Stimulated activated memory B cell treated with anti-CD40 and anti-IgM and Interleukin-4, amounts not matched to agents 10 μg/mL and 1 μg/mL and 100 μg/mL, for 72 hours (primary cell): Measurements from ENCODE around the gene RHEB.

Experiments used
- ATAC-seq: fragments of 150-1000 bp; cut with Tn5 transposase; 2 replicates; pipeline ENCODE4 v1.10.0; 2021
- H3K27ac Mint-ChIP-seq: one replicate; pipeline ENCODE4 v1.8.0; 2022; ENCODE audit warnings: mild to moderate bottlenecking, mixed read lengths
- H3K27me3 Mint-ChIP-seq: one replicate; pipeline ENCODE4 v1.8.0; 2022; ENCODE audit warnings: mixed read lengths
- H3K36me3 Mint-ChIP-seq: one replicate; pipeline ENCODE4 v1.8.0; 2022; ENCODE audit warnings: mixed read lengths
- H3K4me1 Mint-ChIP-seq: one replicate; pipeline ENCODE4 v1.8.0; 2022; ENCODE audit warnings: mixed read lengths
- H3K4me3 Mint-ChIP-seq: one replicate; pipeline ENCODE4 v1.8.0; 2022; ENCODE audit warnings: mild to moderate bottlenecking, moderate library complexity, mixed read lengths
- H3K9me3 Mint-ChIP-seq: one replicate; pipeline ENCODE4 v1.8.0; 2022; ENCODE audit warnings: mixed read lengths

Gene RHEB

GRCh38 chr7:151481650-151482505, 37.8 kb downstream of the RHEB start:
- Mint-ChIP-seq H3K27ac (no peak overlapping the region), H3K9me3 (no peaks in the 10 kb centered on the region), H3K27me3 (no peaks in the 10 kb centered on the region), H3K4me1 (peaks cover 34% of the 10 kb centered on the region), H3K36me3 (peaks cover 65% of the 10 kb centered on the region), H3K4me3 (no peak overlapping the region)
- ATAC-seq = no peak

- peaks cover 28% of the 10 kb centered on the region for H3K4me1 Mint-ChIP-seq
- no peaks in the 10 kb centered on the region for H3K27me3 Mint-ChIP-seq
- no peaks in the 10 kb centered on the region for H3K9me3 Mint-ChIP-seq
- peaks cover 52% of the 10 kb centered on the region for H3K36me3 Mint-ChIP-seq
- no peak overlapping the region for H3K27ac Mint-ChIP-seq
- H3K4me3 Mint-ChIP-seq = no peak overlapping the region
- ATAC-seq = no peak
Measured at GRCh38 chr7:151477867-151478266, 41.8 kb downstream of the RHEB start.

- H3K4me1 Mint-ChIP-seq = peaks cover 47% of the 10 kb centered on the region
- peak; percentile 78 for ATAC-seq
Measured at GRCh38 chr7:151472644-151473380, 46.9 kb downstream of the RHEB start.

GRCh38 chr7:151470711-151471110, 49.0 kb downstream of the RHEB start:
- no peak overlapping the region for H3K27ac Mint-ChIP-seq
- H3K27me3 Mint-ChIP-seq = no peaks in the 10 kb centered on the region
- no peaks in the 10 kb centered on the region for H3K9me3 Mint-ChIP-seq
- peaks cover 47% of the 10 kb centered on the region for H3K4me1 Mint-ChIP-seq
- H3K36me3 Mint-ChIP-seq = peaks cover 70% of the 10 kb centered on the region
- ATAC-seq = no peak
- H3K4me3 Mint-ChIP-seq = no peak overlapping the region

More at GRCh38 chr7:151472644-151473380, 46.9 kb downstream of the RHEB start:
- Mint-ChIP-seq H3K27ac (peak overlapping the region; percentile 79), H3K27me3 (no peaks in the 10 kb centered on the region), H3K9me3 (no peaks in the 10 kb centered on the region), H3K36me3 (peaks cover 61% of the 10 kb centered on the region), H3K4me3 (peak overlapping the region; percentile 53)

- no peak for ATAC-seq
- Mint-ChIP-seq H3K36me3 (peaks cover 84% of the 10 kb centered on the region), H3K27me3 (no peaks in the 10 kb centered on the region), H3K27ac (no peak overlapping the region), H3K4me1 (peaks cover 46% of the 10 kb centered on the region), H3K4me3 (no peak overlapping the region), H3K9me3 (no peaks in the 10 kb centered on the region)
Measured at GRCh38 chr7:151469281-151469680, 50.4 kb downstream of the RHEB start.

- H3K9me3 Mint-ChIP-seq = peaks cover 7% of the 10 kb centered on the region
- peaks cover 84% of the 10 kb centered on the region for H3K36me3 Mint-ChIP-seq
- no peak overlapping the region for H3K4me3 Mint-ChIP-seq
- no peak overlapping the region for H3K27ac Mint-ChIP-seq
- ATAC-seq = no peak
- H3K4me1 Mint-ChIP-seq = peaks cover 38% of the 10 kb centered on the region
- no peaks in the 10 kb centered on the region for H3K27me3 Mint-ChIP-seq
Measured at GRCh38 chr7:151468217-151469018, 51.3 kb downstream of the RHEB start.

GRCh38 chr7:151465169-151465568, 54.5 kb downstream of the RHEB start:
- H3K27me3 Mint-ChIP-seq = no peaks in the 10 kb centered on the region
- H3K27ac Mint-ChIP-seq = no peak overlapping the region
- peaks cover 11% of the 10 kb centered on the region for H3K9me3 Mint-ChIP-seq
- peaks cover 11% of the 10 kb centered on the region for H3K4me1 Mint-ChIP-seq
- peaks cover 74% of the 10 kb centered on the region for H3K36me3 Mint-ChIP-seq
- no peak overlapping the region for H3K4me3 Mint-ChIP-seq
- ATAC-seq = no peak

- ATAC-seq = no peak
- peaks cover 46% of the 10 kb centered on the region for H3K36me3 Mint-ChIP-seq
- no peak overlapping the region for H3K4me3 Mint-ChIP-seq
- H3K9me3 Mint-ChIP-seq = peaks cover 11% of the 10 kb centered on the region
- H3K4me1 Mint-ChIP-seq = no peaks in the 10 kb centered on the region
- H3K27me3 Mint-ChIP-seq = no peaks in the 10 kb centered on the region
- no peak overlapping the region for H3K27ac Mint-ChIP-seq
Measured at GRCh38 chr7:151462306-151462779, 57.4 kb downstream of the RHEB start.

GRCh38 chr7:151461942-151462230, 57.8 kb downstream of the RHEB start:
- Mint-ChIP-seq H3K9me3 (peaks cover 11% of the 10 kb centered on the region), H3K27ac (no peak overlapping the region), H3K4me1 (no peaks in the 10 kb centered on the region), H3K27me3 (no peaks in the 10 kb centered on the region), H3K4me3 (no peak overlapping the region), H3K36me3 (peaks cover 41% of the 10 kb centered on the region)
- ATAC-seq = no peak

- H3K36me3 Mint-ChIP-seq = peaks cover 40% of the 10 kb centered on the region
- no peak overlapping the region for H3K27ac Mint-ChIP-seq
- ATAC-seq = no peak
- peaks cover 11% of the 10 kb centered on the region for H3K9me3 Mint-ChIP-seq
- no peaks in the 10 kb centered on the region for H3K4me1 Mint-ChIP-seq
- no peaks in the 10 kb centered on the region for H3K27me3 Mint-ChIP-seq
- no peak overlapping the region for H3K4me3 Mint-ChIP-seq
Measured at GRCh38 chr7:151461096-151461941, 58.4 kb downstream of the RHEB start.

GRCh38 chr7:151460474-151460855, 59.2 kb downstream of the RHEB start:
- H3K27me3 Mint-ChIP-seq = no peaks in the 10 kb centered on the region
- no peak for ATAC-seq
- H3K9me3 Mint-ChIP-seq = peaks cover 11% of the 10 kb centered on the region
- no peak overlapping the region for H3K27ac Mint-ChIP-seq
- H3K4me1 Mint-ChIP-seq = no peaks in the 10 kb centered on the region
- H3K36me3 Mint-ChIP-seq = peaks cover 31% of the 10 kb centered on the region
- H3K4me3 Mint-ChIP-seq = no peak overlapping the region

GRCh38 chr7:151459726-151460473, 59.8 kb downstream of the RHEB start:
- Mint-ChIP-seq H3K27me3 (no peaks in the 10 kb centered on the region), H3K27ac (no peak overlapping the region), H3K36me3 (peaks cover 26% of the 10 kb centered on the region), H3K4me3 (no peak overlapping the region), H3K4me1 (no peaks in the 10 kb centered on the region), H3K9me3 (peaks cover 11% of the 10 kb centered on the region)
- no peak for ATAC-seq

GRCh38 chr7:151457534-151457933, 62.2 kb downstream of the RHEB start:
- no peaks in the 10 kb centered on the region for H3K9me3 Mint-ChIP-seq
- peaks cover 2% of the 10 kb centered on the region for H3K36me3 Mint-ChIP-seq
- H3K4me1 Mint-ChIP-seq = no peaks in the 10 kb centered on the region
- no peak for ATAC-seq
- H3K27me3 Mint-ChIP-seq = peaks cover 2% of the 10 kb centered on the region
- H3K27ac Mint-ChIP-seq = no peak overlapping the region
- no peak overlapping the region for H3K4me3 Mint-ChIP-seq

GRCh38 chr7:151456782-151457181, 62.9 kb downstream of the RHEB start:
- Mint-ChIP-seq H3K27me3 (peaks cover 9% of the 10 kb centered on the region), H3K27ac (no peak overlapping the region), H3K4me1 (no peaks in the 10 kb centered on the region), H3K9me3 (no peaks in the 10 kb centered on the region), H3K4me3 (no peak overlapping the region), H3K36me3 (no peaks in the 10 kb centered on the region)
- no peak for ATAC-seq
